NOMO-1 treated with DMSO at 0.1 percent for 48 hours (cell line): ENCODE measurements around the gene PSAT1.
"Not testable (repeated sequence)": the region's sequence is repeated elsewhere in the genome, so short reads cannot be mapped to it uniquely, and the experiment has no call there.

Experiments used
- DNase-seq: peaks from one replicate; lab custom pipeline; 2025; ENCODE audit not compliant: unreplicated experiment; lab: John Stamatoyannopoulos, UW

Gene PSAT1

DNA sequence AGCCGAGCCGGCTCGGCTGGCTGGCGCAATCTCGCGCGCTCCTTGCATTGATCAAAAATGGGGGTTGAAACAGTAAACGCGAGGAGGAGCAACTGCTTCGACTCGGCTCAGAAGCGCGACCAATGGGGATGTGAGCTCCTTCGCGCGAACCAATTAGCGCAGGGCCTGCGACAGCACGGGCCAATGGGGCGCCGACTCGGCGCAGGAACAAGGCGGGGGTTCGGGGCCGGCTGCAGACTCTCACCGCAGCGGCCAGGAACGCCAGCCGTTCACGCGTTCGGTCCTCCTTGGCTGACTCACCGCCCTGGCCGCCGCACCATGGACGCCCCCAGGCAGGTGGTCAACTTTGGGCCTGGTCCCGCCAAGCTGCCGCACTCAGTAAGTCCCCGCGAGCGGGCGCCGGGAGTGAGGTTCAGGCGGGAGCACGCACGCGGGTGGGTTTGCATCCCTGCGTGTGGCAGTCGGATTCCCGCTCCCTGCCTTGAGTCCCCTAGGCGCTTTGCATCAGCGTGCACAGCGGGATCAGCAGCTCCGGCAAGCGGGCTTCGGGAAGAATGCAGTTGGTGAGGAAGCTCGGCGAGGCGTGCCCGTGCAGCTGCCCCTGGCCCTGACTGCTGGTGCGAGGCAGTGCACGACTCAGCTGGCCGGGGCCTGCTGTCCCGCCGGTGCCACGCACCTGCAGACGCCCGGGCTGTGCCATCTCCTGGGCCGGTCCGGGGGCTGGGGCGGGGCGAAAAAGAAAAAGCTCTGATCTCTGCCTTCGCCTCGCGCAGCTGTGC, at the start of gene PSAT1:
TSS of gene PSAT1 (plus strand) at position 233 of the 779 bp plus-strand sequence. CDS start at position 319, 86 bp downstream.
- peak; percentile 70 for DNase-seq

DNA sequence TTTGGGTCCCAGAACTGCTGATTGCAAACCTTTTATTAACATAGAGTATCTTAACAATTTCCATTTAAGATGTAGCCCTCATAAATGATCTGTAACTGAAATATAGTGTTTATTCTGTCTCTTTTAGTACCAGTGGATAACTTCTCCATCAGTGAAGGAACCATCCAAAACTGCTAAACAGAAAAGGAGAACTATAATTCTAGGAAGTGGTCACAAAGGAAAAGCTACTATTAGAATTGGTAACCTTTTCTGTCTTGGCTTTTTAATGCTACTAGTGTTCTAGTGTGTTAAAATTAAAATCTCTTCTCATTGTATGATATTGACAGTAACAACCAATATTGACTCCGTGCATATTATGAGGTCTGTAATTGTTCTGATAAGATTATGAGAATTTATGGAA, 48.3 kb upstream of the PSAT1 start:
- peak; percentile 22 for DNase-seq

DNA sequence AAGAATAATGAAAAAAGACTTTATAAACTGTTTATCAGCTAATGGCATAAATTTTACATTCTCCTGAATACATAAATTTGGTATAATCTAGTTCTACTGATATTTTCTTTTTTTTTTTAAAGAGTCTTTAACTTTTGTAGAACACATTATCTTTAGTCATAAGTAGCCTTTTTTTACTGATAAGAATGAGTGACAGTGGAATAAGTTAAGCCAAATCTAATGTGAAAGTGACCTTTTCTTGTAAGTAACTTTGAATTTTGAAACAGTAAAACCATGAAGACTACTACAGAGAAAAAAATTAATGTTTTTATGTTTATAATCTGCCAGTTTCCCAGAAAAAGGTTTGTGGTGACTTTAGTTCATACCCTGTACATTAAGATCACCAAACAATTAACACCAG, 47.4 kb upstream of the PSAT1 start:
- DNase-seq: no peak

DNA sequence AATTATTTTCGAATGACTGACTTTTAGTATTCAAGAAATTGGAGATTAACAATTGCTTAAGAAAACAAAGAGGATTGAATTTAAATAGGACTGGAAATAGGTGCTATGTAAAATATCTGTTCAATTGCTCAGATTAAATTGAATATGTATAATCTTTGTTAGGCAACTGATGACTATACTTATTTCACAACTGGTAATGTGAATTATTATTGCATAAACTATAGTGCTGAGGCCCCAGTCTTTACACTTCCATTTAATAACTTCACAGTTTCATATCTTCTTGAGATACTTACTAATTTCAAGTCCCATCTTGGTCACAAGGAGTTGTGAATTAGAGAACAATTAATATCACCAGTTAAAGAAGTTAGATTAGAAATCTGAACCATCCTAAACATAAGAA, 44.3 kb upstream of the PSAT1 start:
- DNase-seq: no peak

DNA sequence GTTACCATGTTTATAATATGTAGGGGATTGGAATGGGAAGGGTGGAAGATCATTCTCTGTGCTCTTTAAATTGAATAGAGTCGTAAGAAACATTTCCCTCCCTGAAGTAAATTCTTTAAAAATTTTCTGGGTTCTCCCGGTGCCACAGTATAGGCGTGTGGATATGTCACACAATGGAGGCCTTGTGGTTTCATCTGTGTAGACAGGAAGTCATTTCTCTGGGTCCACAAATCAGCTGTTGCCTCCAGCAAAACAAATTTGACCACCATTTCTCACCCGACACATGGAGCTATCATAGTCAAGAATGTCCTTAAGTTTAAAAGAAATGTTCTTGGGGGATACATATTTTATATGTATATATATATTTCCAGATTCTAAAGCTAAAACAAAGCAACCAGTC, 43.6 kb upstream of the PSAT1 start:
- no peak for DNase-seq

DNA sequence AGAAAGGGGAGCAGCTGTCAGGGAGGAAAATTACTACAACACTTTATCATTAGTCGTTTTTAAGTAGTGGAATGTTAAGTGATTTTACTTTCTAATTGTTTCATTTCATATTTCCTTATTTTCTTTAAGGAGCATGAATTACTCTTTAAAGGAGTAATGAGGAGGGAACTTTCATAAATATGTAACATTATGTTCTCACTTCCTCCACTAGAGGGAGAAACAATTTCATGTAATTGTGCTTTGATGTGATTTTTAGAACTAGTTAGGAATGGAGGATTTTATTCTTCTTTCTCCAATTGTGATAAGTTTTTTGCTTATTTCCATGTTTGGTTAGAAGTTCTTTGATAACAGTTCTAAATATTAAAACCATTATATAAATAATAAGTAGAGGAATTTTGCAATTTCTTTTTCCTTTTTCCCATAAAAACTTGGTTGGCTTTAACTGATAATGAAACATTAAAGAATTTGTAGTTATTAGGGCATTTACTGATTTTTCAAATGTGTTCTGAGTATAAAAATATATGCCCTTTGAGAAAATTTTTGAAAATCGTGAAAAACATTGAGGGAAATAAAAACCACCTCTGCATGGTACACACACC, 35.4 kb upstream of the PSAT1 start:
- DNase-seq: peak; percentile 0

DNA sequence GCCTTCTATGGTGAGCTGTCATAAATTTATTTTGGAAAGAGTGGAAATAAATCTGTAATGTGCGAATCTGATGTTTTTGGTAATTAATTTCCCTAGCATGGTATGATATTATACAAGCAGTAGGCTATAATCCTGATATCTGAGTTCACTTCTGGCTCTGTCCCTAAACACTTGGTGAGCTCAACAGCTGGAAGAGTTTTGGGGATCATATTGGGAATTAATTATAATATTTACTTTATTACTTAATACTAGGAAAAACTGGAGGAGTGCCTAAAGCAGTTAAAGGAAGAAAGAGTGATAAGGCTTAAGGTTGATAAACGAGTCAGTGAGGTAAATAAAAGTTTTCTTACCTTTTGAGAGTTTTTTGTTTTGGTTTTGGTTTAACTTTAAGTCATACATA, 34.3 kb upstream of the PSAT1 start:
- DNase-seq: no peak

DNA sequence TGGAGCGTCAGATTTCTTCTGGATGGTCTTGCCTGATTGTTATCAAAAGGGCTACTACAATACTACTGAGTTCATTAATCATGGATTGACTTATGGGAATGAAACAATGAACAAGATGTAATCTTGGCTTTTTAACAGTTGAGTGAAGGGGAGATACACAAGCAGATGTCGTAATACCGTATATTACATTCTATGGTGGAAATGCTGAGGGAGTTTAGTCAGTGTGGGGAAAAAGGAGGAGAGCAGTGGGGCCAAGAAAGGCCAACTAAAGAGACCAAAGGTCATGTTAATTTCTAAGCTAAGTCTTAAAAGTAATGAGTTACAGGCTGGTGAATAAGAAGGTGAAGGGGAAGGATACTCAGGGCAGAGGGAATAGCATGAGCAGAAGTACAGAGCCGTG, 29.0 kb upstream of the PSAT1 start:
- DNase-seq: no peak

DNA sequence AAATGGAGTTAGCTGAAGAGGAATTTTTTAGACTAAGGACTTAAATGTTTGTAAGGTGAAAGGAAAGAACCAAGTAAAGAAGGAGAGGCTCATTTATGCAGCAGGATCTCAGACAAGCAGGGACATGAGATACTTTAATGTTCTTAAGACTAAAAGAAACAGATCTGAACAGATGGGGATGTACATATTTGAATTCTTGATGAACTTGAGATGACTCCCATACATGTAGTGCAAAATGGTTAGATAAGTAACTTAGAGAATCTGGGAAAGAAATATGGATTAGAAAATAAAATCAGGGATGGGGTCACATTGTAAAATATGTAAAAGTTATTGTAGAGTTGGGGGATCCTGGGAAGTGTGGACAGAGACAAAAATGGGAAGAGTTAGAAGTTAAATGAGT, 27.1 kb upstream of the PSAT1 start:
- DNase-seq: no peak

DNA sequence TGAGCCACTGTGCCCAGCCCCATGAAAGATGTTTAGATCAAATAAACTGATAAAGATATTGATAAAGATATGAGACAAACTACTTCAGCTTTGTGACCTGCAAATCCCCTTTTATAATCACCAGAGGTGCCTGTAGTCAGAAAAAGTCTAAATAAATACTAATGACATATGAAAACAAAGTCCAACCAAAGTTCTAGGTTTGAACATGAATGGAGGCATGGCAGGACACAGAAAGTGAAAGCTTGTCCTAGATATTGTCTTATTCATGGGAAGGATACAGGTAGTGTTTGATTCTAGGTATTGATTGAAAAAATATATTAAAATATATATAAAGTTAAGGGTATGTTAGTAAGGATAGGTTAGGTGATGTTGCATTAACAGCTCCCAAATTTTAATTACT, 24.6 kb upstream of the PSAT1 start:
- DNase-seq: no peak

DNA sequence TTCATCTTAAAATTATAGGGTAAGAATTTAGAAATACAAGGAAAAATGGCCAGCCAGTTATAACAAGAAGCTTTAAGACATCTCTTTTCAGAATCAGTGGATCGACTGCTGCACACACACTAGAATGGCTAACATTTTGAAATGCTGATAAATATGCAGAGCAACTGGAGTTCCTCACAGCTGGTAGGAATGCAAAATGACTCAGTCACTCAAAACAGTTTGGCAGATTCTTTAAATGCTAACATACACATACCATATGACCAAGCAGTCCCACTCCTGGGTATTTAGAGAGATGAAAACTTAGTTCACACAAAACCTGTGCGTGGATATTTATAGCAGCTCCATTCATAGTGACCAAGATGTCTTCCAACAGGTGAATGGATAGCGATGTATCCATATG, 23.2 kb upstream of the PSAT1 start:
- no peak for DNase-seq

DNA sequence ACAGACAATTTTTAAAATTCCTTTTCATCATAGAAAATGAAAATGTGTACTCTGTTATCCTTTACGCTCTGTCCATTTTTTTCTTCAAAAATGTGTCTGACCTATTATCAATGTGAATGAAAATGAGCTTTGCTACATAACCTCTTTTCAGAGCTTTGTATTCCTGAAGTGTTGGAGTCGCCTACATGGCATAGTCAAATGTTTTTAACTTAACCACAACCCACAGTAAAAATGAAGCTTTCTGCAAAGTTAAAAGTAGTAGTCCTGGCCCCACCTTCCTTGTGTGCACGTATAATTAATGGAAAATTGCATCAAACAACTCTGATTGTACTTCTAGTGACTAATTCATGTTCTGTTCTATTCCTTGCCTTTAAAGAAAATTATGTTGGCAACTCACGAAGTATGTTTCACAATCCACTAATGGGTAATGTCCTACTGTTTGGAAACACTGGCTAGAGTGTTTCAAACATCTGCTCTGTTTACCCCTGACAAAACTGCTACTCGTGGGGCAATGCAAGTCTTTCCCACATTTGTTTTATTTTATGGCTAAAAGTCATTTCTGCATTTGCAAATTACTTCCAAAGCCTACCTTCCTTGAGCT, 18.6 kb upstream of the PSAT1 start:
- peak; percentile 66 for DNase-seq

DNA sequence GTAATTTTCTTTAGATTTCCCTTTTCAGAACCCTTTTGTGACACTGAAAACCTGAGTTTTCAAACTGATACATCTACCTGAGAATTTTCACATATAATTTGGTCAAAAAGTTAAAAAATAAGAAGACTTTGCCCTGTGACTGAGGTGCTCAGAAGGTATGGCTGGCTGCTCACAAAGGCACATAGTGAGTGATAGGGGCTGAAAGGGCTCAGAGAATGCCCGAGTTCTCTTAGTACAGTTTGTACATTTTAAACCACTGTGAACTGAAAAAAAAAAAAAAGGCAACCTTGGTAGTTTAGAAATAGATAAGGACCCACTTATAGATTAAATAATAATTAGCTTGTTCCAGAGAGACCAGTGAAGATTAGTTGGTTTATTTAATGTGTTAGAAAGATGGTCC, 18.1 kb upstream of the PSAT1 start:
- no peak for DNase-seq

DNA sequence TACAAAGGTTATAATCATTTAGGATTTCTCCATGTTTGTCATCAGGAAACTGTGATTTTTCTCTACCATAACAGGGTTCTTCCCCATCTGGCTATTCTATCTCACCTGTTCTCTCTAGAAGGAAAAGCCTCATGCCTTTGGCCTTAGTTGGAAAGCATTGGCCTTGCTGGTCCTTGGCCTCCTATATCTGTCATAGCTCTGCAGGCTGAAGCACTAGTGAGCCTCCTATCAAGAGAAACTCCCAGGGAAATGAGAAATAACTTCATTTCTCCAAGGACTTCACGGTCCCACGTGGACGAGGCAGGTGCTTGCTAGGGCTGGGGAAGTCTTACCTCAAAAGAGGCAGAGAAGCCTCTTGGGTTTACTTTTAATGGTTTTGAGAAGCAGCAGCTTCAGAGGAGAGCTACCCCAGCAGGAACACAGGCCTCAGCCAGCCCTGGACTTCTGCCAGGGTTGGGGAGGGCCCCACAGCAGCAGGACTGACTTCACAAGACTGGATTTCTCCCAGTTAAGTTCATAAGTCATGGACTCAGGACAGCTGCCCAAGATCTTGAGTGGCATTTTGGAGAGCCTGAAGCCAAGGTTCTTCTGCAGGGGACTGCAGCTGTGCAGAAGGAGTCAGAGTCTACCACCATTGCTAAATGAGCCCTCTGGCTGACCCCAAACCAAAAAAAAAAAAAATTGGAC, 15.8 kb upstream of the PSAT1 start:
- DNase-seq: no peak

DNA sequence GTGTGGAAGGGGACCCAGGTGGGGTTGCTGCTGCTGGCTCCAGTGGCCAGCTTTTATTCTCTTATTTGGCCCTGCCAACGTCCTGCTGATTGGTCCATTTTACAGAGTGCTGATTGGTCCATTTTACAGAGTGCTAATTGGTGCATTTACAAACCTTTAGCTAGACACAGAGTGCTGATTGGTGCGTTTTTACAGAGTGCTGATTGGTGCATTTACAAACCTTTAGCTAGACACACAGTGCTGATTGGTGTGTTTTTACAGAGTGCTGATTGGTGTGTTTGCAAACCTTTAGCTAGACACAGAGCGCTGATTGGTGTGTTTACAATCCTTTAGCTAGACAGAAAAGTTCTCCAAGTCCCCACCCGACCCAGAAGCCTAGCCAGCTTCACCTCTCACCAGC, 12.7 kb upstream of the PSAT1 start:
- DNase-seq: not testable (repeated sequence)

DNA sequence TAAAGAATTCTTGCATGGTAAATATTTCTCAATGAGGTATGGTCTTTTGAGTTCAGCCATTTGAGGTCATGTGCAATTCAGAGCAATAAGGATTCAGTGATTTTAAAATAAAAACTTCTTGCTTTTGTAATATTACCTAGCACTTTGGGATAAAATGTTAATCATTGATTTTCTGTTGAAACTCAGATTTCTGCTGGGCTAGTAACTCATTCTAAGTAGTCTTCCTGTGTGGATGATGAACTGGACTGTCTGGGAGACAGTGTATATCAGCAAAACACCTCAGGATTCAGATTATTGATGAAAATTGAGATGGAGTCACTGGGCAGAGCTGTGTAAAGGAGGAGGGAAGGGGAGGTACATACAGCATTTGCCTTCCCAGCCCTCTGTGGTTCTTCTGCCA, 10.8 kb upstream of the PSAT1 start:
- DNase-seq: no peak

DNA sequence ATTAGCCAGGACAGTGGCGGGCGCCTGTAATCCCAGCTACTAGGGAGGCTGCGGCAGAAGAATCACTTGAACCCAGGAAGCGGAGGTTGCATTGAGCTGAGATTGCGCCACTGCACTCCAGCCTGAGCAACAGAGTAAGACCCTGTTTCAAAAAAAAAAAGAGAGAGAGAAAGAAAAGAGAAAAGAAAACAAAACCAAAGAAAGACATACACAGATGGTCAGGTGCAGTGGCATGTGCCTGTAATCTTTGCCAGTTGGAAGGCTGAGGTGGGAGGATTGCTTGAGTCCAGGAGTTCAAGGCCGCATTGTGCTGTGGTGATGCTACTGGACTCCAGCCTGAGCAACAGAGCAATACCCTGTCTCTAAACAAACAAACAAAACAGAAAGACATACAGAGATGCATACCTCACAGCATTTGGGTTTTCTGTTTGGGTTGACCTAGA, 10.0 kb upstream of the PSAT1 start:
- DNase-seq: no peak

DNA sequence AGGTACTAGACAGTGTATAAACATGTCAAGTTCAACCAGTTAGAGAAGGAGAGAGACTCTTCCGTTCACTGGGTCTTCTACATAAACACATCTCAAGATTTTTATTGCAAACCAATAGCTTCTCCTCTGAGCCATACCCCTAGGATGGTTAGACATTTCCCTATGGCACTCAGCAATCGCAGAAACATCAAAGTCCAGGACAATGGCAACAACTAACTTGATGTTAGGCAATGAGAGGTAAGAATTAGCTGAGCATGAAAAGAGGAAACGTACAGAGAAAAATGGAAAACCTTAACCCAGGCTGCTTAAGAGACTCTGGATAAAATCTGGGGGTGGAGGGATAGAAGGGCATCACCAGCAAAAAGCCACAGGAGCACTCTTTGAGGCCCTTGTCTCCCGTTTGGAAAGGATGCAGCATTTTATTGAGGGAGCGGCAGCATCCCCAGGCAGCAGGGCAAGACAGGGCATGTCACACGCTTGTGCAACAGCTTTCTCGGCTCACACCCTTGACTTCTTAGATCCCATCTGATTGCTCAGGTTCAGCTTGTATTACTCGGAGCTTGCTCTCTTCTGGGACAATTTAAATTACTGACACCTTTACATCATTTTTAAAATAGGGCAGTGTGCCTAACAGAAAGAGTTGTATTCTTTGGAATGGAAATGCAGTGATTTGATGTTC, 8.6 kb upstream of the PSAT1 start:
- DNase-seq: peak; percentile 15

DNA sequence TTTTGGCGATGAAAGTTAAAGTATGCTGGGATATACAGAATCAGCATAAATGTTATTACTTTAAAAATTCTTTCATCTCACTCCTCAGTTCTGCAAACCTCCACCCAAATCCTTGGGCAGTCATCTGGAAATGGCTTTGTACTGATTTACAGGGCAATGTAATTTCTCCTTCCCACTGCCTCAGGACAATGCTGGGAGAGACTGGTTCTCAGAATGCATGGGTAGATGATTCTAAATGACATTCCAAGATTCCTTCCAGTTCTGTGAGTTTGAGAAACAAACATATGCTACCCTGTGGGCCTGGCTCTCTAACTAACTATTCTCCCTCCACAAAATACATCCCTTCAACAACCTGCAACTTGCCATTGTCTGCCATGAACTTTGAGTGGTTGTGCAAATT, 7.5 kb upstream of the PSAT1 start:
- DNase-seq: no peak

DNA sequence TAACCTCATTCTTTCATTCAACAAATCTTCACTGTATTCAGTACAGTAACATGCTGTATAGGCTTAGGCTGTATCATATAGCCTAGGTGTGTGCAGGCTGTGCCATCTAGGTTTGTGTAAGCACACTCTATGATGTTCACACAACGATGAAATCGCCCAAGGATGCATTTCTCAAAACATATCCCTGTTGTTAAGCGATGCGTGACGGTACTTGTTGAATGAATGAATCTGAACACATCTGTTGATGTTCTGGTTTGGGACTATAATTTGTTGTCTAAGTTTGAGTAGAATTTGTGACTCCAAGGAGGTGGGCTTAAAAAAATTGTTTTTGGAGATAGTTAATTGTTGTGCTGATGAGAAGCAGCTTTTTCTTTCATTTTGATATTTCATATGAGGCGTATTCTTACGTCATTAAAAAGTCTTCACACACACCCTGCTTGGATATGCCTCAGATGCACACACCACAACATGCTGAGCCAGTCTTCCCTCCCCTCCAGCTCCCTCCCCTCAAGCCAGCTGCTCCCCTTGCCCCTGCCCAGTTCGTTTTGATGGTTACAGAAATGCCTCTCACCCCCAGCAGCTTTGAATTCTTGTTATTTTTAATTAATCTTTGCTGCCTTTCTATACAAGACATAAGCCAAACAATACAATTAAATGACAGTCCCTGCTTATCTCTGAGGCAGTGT, 5.5 kb upstream of the PSAT1 start:
- no peak for DNase-seq

DNA sequence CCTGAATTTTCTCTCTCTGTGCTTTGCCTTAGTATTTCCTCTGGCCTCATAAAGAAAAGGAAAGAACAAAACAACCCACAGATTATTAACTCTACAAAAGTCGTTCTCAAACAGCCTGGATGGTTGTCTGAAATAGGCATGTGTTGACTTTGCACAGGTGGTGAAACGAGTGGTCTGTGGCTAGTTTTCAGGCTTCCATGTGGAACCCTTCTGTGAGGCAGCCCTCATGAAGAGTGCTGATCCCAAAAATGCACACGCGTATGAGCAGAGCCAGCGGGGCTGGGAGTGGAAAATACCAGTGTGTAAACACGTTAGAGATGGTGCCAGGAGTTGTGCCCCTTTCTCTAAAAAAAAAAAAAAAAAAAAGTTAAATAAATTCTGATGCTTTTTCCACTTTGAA, 4.9 kb upstream of the PSAT1 start:
- DNase-seq: no peak
